Uterus (tissue), 2 donors: ENCODE results near the gene MIA2.

Experiments
- CTCF ChIP-seq, 4 experiments: fragments of 200-600 bp in 2 of 4; fragments of 450-650 bp in 2 of 4; sonication (generic) in 2 of 4; IDR thresholded peaks; one replicate each; pipeline ENCODE4 v1.5.1; 2016 to 2019; ENCODE audit warnings: antibody characterized with exemption in 4 of 4, mild to moderate bottlenecking in 2 of 4, moderate library complexity in 1 of 4
- POLR2A ChIP-seq, 2 donors: fragments of 450-650 bp; IDR thresholded peaks; one replicate each; pipeline ENCODE4 v1.6.1; 2016; ENCODE audit warnings: antibody characterized with exemption in 2 of 2, mild to moderate bottlenecking in 1 of 2, moderate library complexity in 1 of 2

- TF ChIP-seq CTCF (IDR thresholded peaks at IDR 0.05) (no peak), POLR2A (IDR thresholded peaks at IDR 0.05) (no peak)
Measured at GRCh38 chr14:39417014-39417413, 183.3 kb downstream of the MIA2 start.
